Neural crest cell (in vitro differentiated cells): ENCODE measurements around the gene MAP3K10. TPM values are rescaled to one million over a fixed set of nuclear protein-coding genes. Genes with fewer than 3 reads are reported as not detected.

Experiments
- DNase-seq: peaks from one replicate; pipeline ENCODE4 v3.0.0; 2021; ENCODE audit warnings: low read depth, mixed read lengths, low spot score
- H3K27ac Mint-ChIP-seq: one replicate; pipeline ENCODE4 v1.8.0; 2021; ENCODE audit warnings: mild to moderate bottlenecking, mixed read lengths; ENCODE audit not compliant: unreplicated experiment
- H3K27me3 Mint-ChIP-seq: 2 replicates; pipeline ENCODE4 v1.8.0; 2021; ENCODE audit warnings: low read depth, mild to moderate bottlenecking, mixed read lengths
- H3K36me3 Mint-ChIP-seq: 2 replicates; pipeline ENCODE4 v1.8.0; 2021; ENCODE audit warnings: low read depth, mild to moderate bottlenecking, mixed read lengths
- H3K4me1 Mint-ChIP-seq: 2 replicates; pipeline ENCODE4 v1.8.0; 2021; ENCODE audit warnings: mixed read lengths
- H3K4me3 Mint-ChIP-seq: one replicate; pipeline ENCODE4 v1.8.0; 2021; ENCODE audit warnings: mild to moderate bottlenecking, mixed read lengths
- H3K9me3 Mint-ChIP-seq: 2 replicates; pipeline ENCODE4 v1.8.0; 2021; ENCODE audit warnings: mixed read lengths
- total RNA-seq: library from RNA; stranded (reverse); gene quantifications from 2 replicates; pipeline ENCODE4 v1.2.1, GENCODE V29; 2021
- TF ChIP-seq, protein P1 (sequence below): fragments of 200-600 bp; sonication (generic); conservative IDR thresholded peaks from 2 replicates; pipeline ENCODE4 v1.5.0; 2021; ENCODE audit warnings: antibody characterized with exemption, mild to moderate bottlenecking

MAP3K10 gene
- total RNA-seq, 1 donor from 2014 or later, result 34.2 TPM

DNA sequence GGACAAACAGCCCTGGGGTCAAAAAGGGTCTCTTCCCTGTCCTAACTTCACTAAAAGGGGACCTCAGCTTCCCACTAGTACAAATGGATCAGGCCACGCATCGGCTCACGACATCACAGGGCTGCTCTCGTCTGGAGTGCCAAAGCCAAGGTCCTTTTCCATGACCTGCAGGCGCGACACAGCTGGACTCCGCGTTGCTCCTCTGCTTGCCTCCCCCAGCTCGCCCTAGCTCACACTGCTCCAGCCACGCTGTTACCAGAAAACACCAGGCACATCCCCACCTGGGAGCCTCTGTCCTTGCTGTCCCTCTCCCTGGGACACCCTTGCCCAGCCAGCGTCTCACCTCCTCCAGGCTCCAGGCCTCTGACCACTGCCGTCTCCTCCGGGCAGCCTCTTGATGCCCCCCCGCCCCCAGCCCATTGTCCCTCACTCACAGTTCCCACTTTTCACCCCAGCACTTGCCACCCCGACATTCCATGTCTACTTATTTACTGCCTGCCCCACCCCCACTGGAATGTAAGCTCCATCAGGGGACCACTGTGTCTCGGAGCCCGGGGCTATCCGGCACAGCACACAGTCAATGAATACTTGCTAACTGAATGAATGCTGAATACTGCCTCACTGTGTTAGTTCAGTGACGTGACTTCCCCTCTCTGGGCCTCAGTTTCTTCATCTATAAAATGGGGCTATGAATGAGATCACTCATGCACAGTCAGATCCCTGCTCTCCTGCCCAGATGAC is 73.3 kb downstream of the MAP3K10 start:
- TF ChIP-seq, protein P1, sequence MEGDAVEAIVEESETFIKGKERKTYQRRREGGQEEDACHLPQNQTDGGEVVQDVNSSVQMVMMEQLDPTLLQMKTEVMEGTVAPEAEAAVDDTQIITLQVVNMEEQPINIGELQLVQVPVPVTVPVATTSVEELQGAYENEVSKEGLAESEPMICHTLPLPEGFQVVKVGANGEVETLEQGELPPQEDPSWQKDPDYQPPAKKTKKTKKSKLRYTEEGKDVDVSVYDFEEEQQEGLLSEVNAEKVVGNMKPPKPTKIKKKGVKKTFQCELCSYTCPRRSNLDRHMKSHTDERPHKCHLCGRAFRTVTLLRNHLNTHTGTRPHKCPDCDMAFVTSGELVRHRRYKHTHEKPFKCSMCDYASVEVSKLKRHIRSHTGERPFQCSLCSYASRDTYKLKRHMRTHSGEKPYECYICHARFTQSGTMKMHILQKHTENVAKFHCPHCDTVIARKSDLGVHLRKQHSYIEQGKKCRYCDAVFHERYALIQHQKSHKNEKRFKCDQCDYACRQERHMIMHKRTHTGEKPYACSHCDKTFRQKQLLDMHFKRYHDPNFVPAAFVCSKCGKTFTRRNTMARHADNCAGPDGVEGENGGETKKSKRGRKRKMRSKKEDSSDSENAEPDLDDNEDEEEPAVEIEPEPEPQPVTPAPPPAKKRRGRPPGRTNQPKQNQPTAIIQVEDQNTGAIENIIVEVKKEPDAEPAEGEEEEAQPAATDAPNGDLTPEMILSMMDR, result no peak
- no peak overlapping the region for H3K4me3 Mint-ChIP-seq
- no peaks in the 10 kb centered on the region for H3K27me3 Mint-ChIP-seq
- no peaks in the 10 kb centered on the region for H3K36me3 Mint-ChIP-seq
- no peaks in the 10 kb centered on the region for H3K9me3 Mint-ChIP-seq
- peak overlapping the region; percentile 35 for H3K27ac Mint-ChIP-seq
- H3K4me1 Mint-ChIP-seq, result no peaks in the 10 kb centered on the region
- DNase-seq, result no peak

Other genes starting within 250 kb of the MAP3K10 start
- gene PSMC4, start 220.3 kb upstream of the MAP3K10 start, total RNA-seq, result 114 and 118 TPM in 2 replicates
- gene ZNF546, start 194.4 kb upstream of the MAP3K10 start, total RNA-seq, result 5.3 and 6.5 TPM in 2 replicates
- 27.3 and 28.5 TPM in 2 replicates for gene ZNF780B, start 135.2 kb upstream of the MAP3K10 start, total RNA-seq
- 18.5 and 24.3 TPM in 2 replicates for gene ZNF780A, start 100.5 kb upstream of the MAP3K10 start, total RNA-seq
- gene TTC9B, start 27.0 kb downstream of the MAP3K10 start, total RNA-seq, result 1.7 and 2.5 TPM in 2 replicates
- gene CCNP, start 35.3 kb downstream of the MAP3K10 start, total RNA-seq, result 0.43 and 0.47 TPM in 2 replicates
- 147 and 150 TPM in 2 replicates for gene AKT2, start 93.9 kb downstream of the MAP3K10 start, total RNA-seq
- 19.0 and 21.0 TPM in 2 replicates for gene C19orf47, start 157.0 kb downstream of the MAP3K10 start, total RNA-seq
- gene PLD3, start 157.3 kb downstream of the MAP3K10 start, total RNA-seq, result 200 and 208 TPM in 2 replicates
- gene HIPK4, start 198.8 kb downstream of the MAP3K10 start, total RNA-seq, result 0.11 and 0.30 TPM in 2 replicates
- 2.8 and 2.9 TPM in 2 replicates for gene PRX, start 222.0 kb downstream of the MAP3K10 start, total RNA-seq
- gene SERTAD1, start 234.6 kb downstream of the MAP3K10 start, total RNA-seq, result 3.2 and 3.3 TPM in 2 replicates